GM19351 (cell line): ENCODE measurements around the gene COL4A6.
"Not testable (repeated sequence)": the region's sequence is repeated elsewhere in the genome, so short reads cannot be mapped to it uniquely, and the experiment has no call there.

Source experiments
- ATAC-seq: cut with Tn5 transposase; IDR thresholded peaks from one replicate; pipeline ENCODE4 v1.9.1; 2021; ENCODE audit warnings: mild to moderate bottlenecking, moderate library complexity; ENCODE audit not compliant: unreplicated experiment

COL4A6 gene

GRCh38 chrX:108412783-108413182 lies 25.4 kb downstream of the COL4A6 start:
- ATAC-seq, result no peak

DNA sequence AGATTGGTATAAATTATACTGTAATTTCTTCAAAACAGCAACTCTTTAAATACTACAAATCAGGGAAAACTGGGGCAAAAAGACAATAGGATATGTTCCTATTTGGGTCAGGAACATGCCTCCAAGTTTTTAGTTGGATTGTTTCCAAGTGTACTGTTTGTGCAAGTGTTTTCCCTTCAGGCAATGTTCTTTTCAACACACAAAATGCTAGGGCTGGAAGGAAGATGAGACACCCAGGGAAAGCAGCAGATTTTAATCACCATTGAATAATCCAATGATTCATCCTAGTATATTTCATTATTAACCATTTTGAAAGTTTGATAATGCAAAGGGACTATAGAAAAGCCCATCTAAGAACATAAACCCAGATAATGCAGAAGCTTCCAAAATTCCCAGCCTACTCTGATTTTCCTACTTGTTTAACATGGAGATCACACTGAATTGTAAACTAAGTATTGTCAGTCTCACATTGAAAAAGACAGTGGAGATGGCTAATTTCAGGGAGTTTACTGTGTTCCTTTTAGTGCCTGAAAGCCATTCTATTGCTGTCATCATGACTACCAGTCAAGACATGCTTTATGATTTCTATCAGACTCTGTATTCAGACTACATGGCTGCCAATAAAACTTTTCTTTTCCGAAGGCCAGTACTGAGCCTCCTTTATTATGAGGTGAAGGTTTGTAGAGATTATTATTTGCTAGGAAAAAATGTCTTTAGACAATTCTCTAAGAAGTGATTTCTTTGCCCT lies 38.6 kb downstream of the COL4A6 start:
- no peak for ATAC-seq

DNA sequence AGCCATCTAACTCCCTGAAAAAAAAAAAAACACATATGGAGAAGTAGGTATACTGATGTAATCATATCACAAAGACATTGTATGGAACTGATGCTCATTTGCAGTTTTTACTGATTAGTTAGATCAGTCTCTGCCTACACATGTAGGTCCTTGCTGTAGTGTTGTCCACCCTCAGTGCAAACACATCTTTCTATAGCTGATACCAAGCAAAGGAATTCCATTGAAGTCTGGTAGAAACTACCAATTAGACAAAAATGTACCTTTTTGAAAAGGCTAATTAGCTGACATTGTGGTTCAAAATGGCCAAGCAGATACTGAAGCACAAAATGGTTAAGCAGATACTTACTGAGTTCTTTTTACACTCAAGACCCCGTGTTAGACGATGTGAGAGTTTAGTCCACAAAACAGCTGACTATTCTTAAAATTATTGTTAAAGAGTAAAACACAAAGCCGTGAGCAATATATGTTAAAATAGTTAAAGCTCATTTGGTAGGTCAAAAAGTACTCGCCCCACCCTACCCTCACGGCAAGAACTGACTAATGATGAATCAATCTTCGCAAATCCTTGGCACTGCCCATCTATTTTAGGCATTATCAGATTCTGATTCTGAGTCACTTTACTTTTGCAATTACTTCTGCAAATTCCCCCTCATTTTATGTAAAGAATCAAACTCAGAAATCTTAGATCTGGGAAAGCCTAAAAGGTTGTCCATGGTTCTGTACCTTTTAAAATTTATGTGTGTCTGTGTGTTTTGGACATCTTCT lies 40.4 kb downstream of the COL4A6 start:
- no peak for ATAC-seq

GRCh38 chrX:108396986-108397385 lies 41.2 kb downstream of the COL4A6 start:
- ATAC-seq, result no peak

DNA sequence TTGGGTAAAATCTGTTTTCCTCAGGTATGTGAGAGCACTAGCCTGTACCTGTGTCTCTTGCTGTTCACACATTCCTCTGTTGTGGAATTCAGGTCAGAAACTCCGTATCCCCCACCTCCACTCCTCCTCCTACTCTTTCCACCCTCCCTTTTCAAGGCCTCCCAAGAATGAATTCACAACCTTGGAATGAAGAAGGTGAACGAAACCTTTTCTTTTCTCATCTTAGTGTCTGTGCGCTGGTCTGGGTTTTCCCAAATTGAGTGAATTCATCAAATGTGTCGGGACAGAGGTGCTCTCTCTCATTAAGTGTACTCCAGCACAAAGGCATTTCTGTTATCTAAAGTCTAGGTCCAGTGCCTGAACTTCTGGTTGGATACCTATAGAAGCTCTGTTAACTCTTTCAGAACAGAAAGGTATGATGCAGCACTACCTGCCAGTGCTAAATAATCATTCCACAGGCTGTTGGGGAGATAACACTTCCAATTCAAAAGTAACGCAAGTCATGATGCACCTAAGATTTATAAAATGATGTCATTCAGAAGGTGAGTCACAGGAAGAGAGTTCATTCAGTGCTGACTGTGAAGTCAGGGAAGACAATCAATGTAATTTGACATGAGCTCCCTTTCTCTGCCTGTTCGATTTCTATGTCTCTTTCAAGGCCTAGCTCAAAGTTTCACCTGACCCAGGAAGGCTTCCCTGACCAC lies 41.9 kb downstream of the COL4A6 start:
- ATAC-seq, result no peak

DNA sequence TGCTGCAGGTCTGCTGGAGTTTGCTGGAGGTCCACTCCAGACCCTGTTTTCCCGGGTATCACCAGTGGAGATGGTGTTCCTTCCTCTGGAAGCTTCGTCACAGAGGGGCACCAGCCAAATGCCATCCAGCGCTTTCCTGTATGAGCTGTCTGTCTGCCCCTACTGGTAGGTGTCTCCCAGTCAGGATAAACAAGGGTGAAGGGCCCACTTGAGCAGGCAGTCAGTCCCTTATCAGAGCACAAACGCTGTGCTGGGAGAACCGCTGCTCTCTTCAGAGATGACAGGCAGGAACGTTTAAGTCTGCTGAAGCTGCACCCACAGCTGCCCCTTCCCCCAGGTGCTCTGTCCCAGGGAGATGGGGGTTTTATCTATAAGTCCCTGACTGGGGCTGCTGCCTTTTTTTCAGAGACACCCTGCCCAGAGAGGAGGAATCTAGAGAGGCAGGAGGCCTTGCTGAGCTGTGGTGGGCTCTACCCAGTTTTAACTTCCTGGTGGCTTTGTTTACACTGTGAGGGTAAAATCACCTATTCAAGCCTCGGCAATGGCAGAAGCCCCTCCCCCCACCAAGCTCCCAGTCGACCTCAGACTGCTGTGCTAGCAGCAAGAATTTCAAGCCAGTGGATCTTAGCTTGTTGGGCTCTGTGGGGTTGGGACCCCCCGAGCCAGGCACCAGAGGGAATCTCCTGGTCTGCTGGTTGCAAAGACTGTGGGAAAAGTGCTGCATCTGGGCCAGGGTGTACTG lies 47.1 kb downstream of the COL4A6 start:
- ATAC-seq, result not testable (repeated sequence)

DNA sequence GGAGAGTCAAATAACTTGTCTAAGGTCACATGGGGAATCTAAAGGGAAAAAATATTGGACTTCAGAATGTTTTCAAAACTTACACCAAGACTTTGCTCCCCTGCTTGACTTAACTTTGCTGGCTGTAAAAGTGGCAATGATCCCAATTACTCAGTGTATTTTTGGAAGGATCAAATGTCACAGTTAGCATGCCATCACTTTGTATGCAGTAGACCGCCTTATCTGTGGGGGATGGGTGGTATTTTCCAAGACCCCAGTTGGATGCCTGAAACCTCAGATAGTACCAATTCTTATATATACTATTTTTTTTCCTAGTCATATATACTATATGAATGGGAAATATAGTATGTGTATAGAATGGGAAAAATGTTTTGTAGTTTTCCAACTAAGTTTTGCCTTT lies 53.4 kb downstream of the COL4A6 start:
- no peak for ATAC-seq

DNA sequence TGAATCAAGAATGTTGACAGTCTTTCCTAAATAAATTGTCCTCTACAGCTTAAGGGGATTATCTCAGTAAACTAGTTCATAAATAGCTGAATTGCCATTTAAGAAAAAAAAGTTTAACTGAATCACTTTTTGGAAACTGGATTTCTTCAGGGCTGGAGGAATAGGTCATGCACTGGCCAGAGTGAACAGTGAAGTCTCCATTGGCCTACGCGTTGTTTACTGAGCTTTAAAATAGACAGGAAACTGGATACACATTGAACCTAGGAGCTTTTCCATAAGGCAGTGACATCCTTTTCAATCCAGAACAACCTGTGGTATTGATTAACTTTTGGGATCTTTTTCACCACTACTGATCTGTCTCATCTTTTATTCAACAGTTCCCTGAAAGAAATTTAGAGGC lies 58.0 kb downstream of the COL4A6 start:
- ATAC-seq, result no peak

- ATAC-seq, result not testable (repeated sequence)
Observed at GRCh38 chrX:108376821-108377220, 61.4 kb downstream of the COL4A6 start.

DNA sequence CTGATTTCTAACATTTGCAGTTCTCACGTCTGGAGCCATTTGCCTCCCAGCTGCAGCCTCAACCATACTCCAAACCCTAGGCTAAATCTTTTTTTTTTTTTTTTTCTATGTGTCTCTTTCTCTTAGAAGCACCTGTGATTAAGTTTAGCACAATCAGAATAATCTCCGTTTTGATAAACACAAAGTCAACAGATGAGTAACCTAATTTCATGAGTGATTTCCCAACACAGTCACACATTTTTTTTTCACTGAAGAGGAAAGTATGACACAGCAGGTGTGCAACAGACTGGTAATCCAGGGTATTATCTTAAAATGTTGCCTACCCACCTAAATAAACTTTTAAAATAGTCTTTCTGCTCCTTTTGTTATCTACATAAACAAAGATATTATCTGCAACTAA lies 62.6 kb downstream of the COL4A6 start:
- not testable (repeated sequence) for ATAC-seq

- no peak for ATAC-seq
Observed at GRCh38 chrX:108366644-108367406, 71.4 kb downstream of the COL4A6 start.

- ATAC-seq, result no peak
Observed at GRCh38 chrX:108362026-108362425, 76.2 kb downstream of the COL4A6 start.

GRCh38 chrX:108361316-108361715 lies 76.9 kb downstream of the COL4A6 start:
- no peak for ATAC-seq

DNA sequence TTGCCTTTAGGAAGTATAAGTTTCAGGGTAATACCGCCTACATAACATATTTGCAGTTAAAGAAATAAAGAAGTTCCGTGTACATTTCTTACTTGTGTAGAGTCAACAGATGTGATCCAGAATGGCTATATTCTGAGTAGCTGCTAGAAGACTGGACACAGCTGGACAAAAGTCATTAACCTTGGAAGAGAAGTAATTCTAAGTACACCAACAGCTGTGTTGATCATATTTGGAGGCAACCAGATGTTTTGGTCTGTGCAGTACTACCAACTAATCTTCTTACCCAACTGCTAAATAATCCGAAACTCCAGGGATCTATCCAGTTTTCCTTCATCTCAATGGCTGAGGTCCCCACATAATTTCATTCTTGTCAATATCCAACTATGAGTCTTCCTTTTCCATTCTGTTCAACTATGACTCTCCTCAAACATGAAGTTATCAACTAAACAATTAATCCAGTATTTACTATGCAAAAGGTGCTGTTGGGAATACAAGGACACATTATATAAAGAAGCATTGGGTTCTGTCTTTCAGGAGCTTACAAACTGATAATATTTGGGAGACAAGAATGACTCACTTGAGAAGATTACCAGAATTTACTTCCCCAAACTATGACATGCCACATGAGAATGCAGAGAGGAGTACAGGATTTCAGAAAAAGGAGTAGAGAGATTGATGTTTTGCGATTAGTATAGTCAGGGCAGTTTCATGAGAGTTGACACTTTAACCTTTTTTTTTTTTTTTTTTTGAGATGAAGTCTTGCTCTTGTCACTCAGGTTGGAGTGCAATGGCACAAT lies 78.2 kb downstream of the COL4A6 start:
- ATAC-seq, result no peak

- ATAC-seq, result no peak
Observed at GRCh38 chrX:108353452-108353851, 84.8 kb downstream of the COL4A6 start.

GRCh38 chrX:108349210-108349609 lies 89.0 kb downstream of the COL4A6 start:
- no peak for ATAC-seq

GRCh38 chrX:108348525-108348924 lies 89.7 kb downstream of the COL4A6 start:
- ATAC-seq, result no peak

DNA sequence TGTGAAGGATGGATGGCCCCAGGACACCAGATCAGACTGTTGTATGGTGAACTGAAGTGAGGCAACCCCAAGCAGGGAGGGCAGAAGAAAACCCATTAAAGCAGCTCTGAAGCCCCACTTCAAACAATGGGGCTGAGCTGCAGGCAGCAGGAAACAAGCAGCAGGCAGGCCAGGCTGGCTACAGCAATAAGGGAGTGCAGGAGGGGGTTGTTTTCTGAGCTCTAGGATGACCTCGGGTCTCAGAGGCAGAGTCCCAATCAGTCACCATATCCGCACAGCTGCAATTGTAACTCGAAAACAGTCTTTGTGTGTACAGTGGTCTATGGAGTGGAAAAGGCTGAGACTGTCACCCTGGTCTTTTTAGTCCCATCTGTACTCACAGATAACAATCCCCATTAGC lies 90.4 kb downstream of the COL4A6 start:
- ATAC-seq, result no peak

DNA sequence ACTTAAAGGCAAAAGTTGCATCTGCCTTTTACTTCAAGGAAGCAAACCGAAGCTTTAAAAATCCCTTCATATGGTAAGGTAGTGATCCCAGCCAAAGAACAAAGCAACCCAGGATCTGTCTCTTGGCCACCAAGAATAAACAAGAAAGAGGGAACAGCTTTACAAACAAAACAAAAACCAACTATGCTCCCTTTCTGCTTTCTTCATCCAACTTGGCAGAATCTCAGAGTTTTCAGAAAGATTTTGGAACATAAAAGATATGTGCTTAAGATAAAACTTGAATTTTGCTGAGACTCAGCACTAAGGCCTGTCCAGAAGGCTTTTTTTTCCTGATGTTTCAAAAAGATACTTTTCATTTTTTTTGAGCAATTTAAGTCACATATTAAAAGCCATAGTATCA lies 94.0 kb downstream of the COL4A6 start:
- ATAC-seq, result no peak

DNA sequence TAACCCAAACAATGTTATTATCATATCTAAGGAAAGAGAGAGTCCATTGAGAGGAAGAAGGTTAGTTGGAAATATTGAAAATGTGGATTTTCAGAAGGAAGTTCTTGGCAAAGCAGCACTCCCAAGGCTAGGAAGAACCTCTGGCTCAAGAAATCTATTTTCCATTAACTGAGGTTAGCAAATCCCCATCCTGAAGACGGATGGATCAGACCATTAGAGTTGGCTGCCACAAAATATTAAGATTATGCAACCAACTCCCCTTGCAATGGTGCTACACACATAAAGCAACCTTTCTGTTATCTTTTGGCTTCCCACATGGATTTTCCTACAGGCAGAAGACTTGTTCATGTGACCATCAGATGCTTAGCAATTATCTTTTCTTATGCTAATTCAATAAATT lies 96.3 kb downstream of the COL4A6 start:
- ATAC-seq, result no peak
